H9 (cell line): ENCODE data around the gene ANKRD55. TPM values are rescaled to one million over a fixed set of nuclear protein-coding genes. Genes with fewer than 3 reads are reported as not detected.

Experiments
- DNase-seq: peaks from one replicate; pipeline ENCODE4 v3.0.0-alpha.2; 2017
- H2AFZ ChIP-seq: one replicate; pipeline ENCODE4 v1.6.1; 2013; ENCODE audit warnings: mild to moderate bottlenecking, low read length, control low read depth, moderate library complexity
- H2AK5ac ChIP-seq: 2 replicates; pipeline ENCODE4 v1.6.1; 2013; ENCODE audit warnings: low read length, control low read depth, mixed read lengths; ENCODE audit not compliant: insufficient read length
- H2BK120ac ChIP-seq: one replicate; pipeline ENCODE4 v1.6.1; 2013; ENCODE audit warnings: low read depth, mild to moderate bottlenecking, low read length, control low read depth, inconsistent platforms; ENCODE audit not compliant: poor library complexity, severe bottlenecking
- H2BK12ac ChIP-seq: 2 replicates; pipeline ENCODE4 v1.6.1; 2013; ENCODE audit warnings: low read length, control low read depth, mixed read lengths, low read depth; ENCODE audit not compliant: insufficient read length
- H2BK15ac ChIP-seq: 2 replicates; pipeline ENCODE4 v1.6.1; 2013; ENCODE audit warnings: low read depth, low read length, control low read depth
- H2BK20ac ChIP-seq: one replicate; pipeline ENCODE4 v1.6.1; 2013; ENCODE audit warnings: low read depth, mild to moderate bottlenecking, low read length, control low read depth, inconsistent platforms; ENCODE audit not compliant: poor library complexity, severe bottlenecking
- H2BK5ac ChIP-seq: 2 replicates; pipeline ENCODE4 v1.6.1; 2013; ENCODE audit warnings: low read length, control low read depth, mixed read lengths; ENCODE audit not compliant: insufficient read length
- H3K14ac ChIP-seq: 2 replicates; pipeline ENCODE4 v1.6.1; 2013; ENCODE audit warnings: low read length, control low read depth; ENCODE audit not compliant: insufficient read depth
- H3K18ac ChIP-seq: 2 replicates; pipeline ENCODE4 v1.6.1; 2013; ENCODE audit warnings: low read depth, mild to moderate bottlenecking, mixed read lengths, low read length, control low read depth; ENCODE audit not compliant: insufficient read length
- H3K23ac ChIP-seq: 2 replicates; pipeline ENCODE4 v1.6.1; 2013; ENCODE audit warnings: low read length, control low read depth, mixed read lengths, low read depth; ENCODE audit not compliant: insufficient read length
- H3K23me2 ChIP-seq: 2 replicates; pipeline ENCODE4 v1.6.1; 2013; ENCODE audit warnings: low read depth, mild to moderate bottlenecking, mixed read lengths, low read length, control low read depth; ENCODE audit not compliant: insufficient read length, poor library complexity, severe bottlenecking
- H3K27ac ChIP-seq: 2 replicates; pipeline ENCODE4 v1.5.1; 2013; ENCODE audit warnings: low read length, control low read depth, mixed read lengths, low read depth; ENCODE audit not compliant: insufficient read length
- H3K27me3 ChIP-seq: 2 replicates; pipeline ENCODE4 v1.6.1; 2013; ENCODE audit warnings: low read length, control low read depth, inconsistent platforms; ENCODE audit not compliant: insufficient read depth
- H3K4ac ChIP-seq: 2 replicates; pipeline ENCODE4 v1.6.1; 2013; ENCODE audit warnings: low read depth, mild to moderate bottlenecking, control low read depth, inconsistent platforms, low read length, moderate library complexity
- H3K4me1 ChIP-seq: 2 replicates; pipeline ENCODE4 v1.6.1; 2013; ENCODE audit warnings: low read length, control low read depth, inconsistent platforms; ENCODE audit not compliant: insufficient read depth
- H3K4me2 ChIP-seq: 2 replicates; pipeline ENCODE4 v1.6.1; 2013; ENCODE audit warnings: low read length, control low read depth, mixed read lengths; ENCODE audit not compliant: insufficient read length, insufficient read depth
- H3K56ac ChIP-seq: 2 replicates; pipeline ENCODE4 v1.6.1; 2013; ENCODE audit warnings: low read depth, mild to moderate bottlenecking, mixed read lengths, low read length, control low read depth; ENCODE audit not compliant: insufficient read length
- H3K79me1 ChIP-seq: 2 replicates; pipeline ENCODE4 v1.6.1; 2013; ENCODE audit warnings: low read depth, mild to moderate bottlenecking, moderate library complexity, low read length, control low read depth, inconsistent platforms; ENCODE audit not compliant: insufficient read depth, poor library complexity, severe bottlenecking
- H3K79me2 ChIP-seq: 2 replicates; pipeline ENCODE4 v1.6.1; 2013; ENCODE audit warnings: low read length, control low read depth, inconsistent platforms; ENCODE audit not compliant: insufficient read depth
- H3K9ac ChIP-seq: 2 replicates; pipeline ENCODE4 v1.6.1; 2013; ENCODE audit warnings: low read length, control low read depth, mixed read lengths; ENCODE audit not compliant: insufficient read length; ENCODE audit errors: extremely low read depth
- H3K9me3 ChIP-seq: one replicate; pipeline ENCODE4 v1.6.1; 2013; ENCODE audit warnings: low read depth, low read length, inconsistent platforms; ENCODE audit not compliant: control insufficient read depth
- H3T11ph ChIP-seq: one replicate; pipeline ENCODE4 v1.6.1; 2013; ENCODE audit warnings: mild to moderate bottlenecking, low read length, control low read depth, inconsistent platforms
- H4K20me1 ChIP-seq: one replicate; pipeline ENCODE4 v1.6.1; 2013; ENCODE audit not compliant: control insufficient read depth, insufficient read length, insufficient read depth
- H4K5ac ChIP-seq: 2 replicates; pipeline ENCODE4 v1.6.1; 2013; ENCODE audit warnings: low read depth, mild to moderate bottlenecking, mixed read lengths, low read length, control low read depth; ENCODE audit not compliant: insufficient read length
- H4K8ac ChIP-seq: replicated peaks from 2 replicates; pipeline ENCODE4 v1.6.1; 2013; ENCODE audit warnings: low read length, control low read depth, mixed read lengths, low read depth; ENCODE audit not compliant: insufficient read length
- H4K91ac ChIP-seq: 2 replicates; pipeline ENCODE4 v1.6.1; 2013; ENCODE audit warnings: low read depth, mild to moderate bottlenecking, moderate library complexity, mixed read lengths, low read length, control low read depth; ENCODE audit not compliant: insufficient read length
- H3K27ac Mint-ChIP-seq, 3 experiments: 2 replicates in 2 of 3; 3 replicates in 1 of 3; pipeline ENCODE4 v1.8.0; 2020 to 2021; ENCODE audit warnings: mixed read lengths in 3 of 3, mild to moderate bottlenecking in 1 of 3, moderate library complexity in 1 of 3
- H3K27me3 Mint-ChIP-seq: 2 replicates; pipeline ENCODE4 v1.8.0; 2021; ENCODE audit warnings: low read depth, mild to moderate bottlenecking, moderate library complexity, mixed read lengths
- H3K36me3 Mint-ChIP-seq, 3 experiments: 2 replicates in 2 of 3; 3 replicates in 1 of 3; pipeline ENCODE4 v1.8.0; 2020 to 2021; ENCODE audit warnings: low read depth in 3 of 3, mixed read lengths in 3 of 3; ENCODE audit not compliant: insufficient read depth in 1 of 3
- H3K4me1 Mint-ChIP-seq, 2 experiments: 2 replicates each; pipeline ENCODE4 v1.8.0; 2020; ENCODE audit warnings: mixed read lengths in 2 of 2
- H3K4me3 Mint-ChIP-seq, 2 experiments: 2 replicates in 1 of 2; 3 replicates in 1 of 2; pipeline ENCODE4 v1.8.0; 2020 to 2021; ENCODE audit warnings: mild to moderate bottlenecking in 2 of 2, mixed read lengths in 2 of 2, moderate library complexity in 1 of 2
- H3K9me3 Mint-ChIP-seq, 2 experiments: 2 replicates in 1 of 2; 3 replicates in 1 of 2; pipeline ENCODE4 v1.8.0; 2020; ENCODE audit warnings: mild to moderate bottlenecking in 2 of 2, mixed read lengths in 2 of 2, moderate library complexity in 1 of 2
- CTCF ChIP-seq: fragments of 200-600 bp; sonication (generic); conservative IDR thresholded peaks from 3 replicates; pipeline ENCODE4 v1.8.0; 2021; ENCODE audit warnings: antibody characterized with exemption, mild to moderate bottlenecking
- whole genome bisulfite sequencing: extraction: QIAGEN DNeasy Blood & Tissue Kit; methylation state at CpG from one replicate; pipeline ENCODE4 v1.1.7; 2013; ENCODE audit warnings: missing lambda C conversion rate, low lambda C conversion rate, mixed read lengths; ENCODE audit not compliant: insufficient read length; ENCODE audit errors: extremely low coverage; 5-methylcytosine and 5-hydroxymethylcytosine counted together
- total RNA-seq: library from RNA; stranded (reverse); gene quantifications from 2 replicates; pipeline ENCODE4 v1.2.1, GENCODE V29; 2021

The ANKRD55 gene
- total RNA-seq, 1 experiment from 2014 or later = not detected

GRCh38 chr5:56112526-56113121, 120.5 kb downstream of the ANKRD55 start:
- Histone ChIP-seq H3K23ac (no peak overlapping the region), H3K18ac (no peak overlapping the region), H3K9me3 (no peaks in the 10 kb centered on the region), H3K23me2 (no peaks in the 10 kb centered on the region), H2BK12ac (no peak overlapping the region), H3K4ac (no peak overlapping the region), H2BK15ac (no peak overlapping the region), H2AK5ac (no peak overlapping the region), H2BK120ac (no peak overlapping the region), H3K4me1 (no peaks in the 10 kb centered on the region), H3K27ac (no peak overlapping the region), H3K14ac (no peak overlapping the region), H2BK20ac (no peak overlapping the region), H3K9ac (no peak overlapping the region), H4K5ac (no peak overlapping the region), H4K20me1 (no peaks in the 10 kb centered on the region), H3K79me1 (no peaks in the 10 kb centered on the region), H3T11ph (no peak overlapping the region), H4K91ac (no peak overlapping the region), H4K8ac (no peak overlapping the region), H3K79me2 (no peaks in the 10 kb centered on the region), H3K4me2 (no peak overlapping the region), H3K56ac (no peak overlapping the region), H2BK5ac (no peak overlapping the region), H3K27me3 (no peaks in the 10 kb centered on the region), H2AFZ (no peak overlapping the region)
- no CpG with 5 or more reads among the region's 11 CpGs for WGBS
- Mint-ChIP-seq H3K4me1 (no peaks in the 10 kb centered on the region), H3K27me3 (no peaks in the 10 kb centered on the region), H3K36me3 (no peaks in the 10 kb centered on the region), H3K4me3 (no peak overlapping the region), H3K27ac (no peak overlapping the region; a peak in 1 of 7 replicates), H3K9me3 (no peaks in the 10 kb centered on the region)
- no peak for TF ChIP-seq CTCF
- DNase-seq = no peak
